A673 (cell line): ENCODE results near the gene IGFBP3. TPM values are rescaled to one million over a fixed set of nuclear protein-coding genes. Genes with fewer than 3 reads are reported as not detected.

Source experiments
- BruUV-seq: library from RNA; stranded (reverse); fragments of 400-500 nt; replicated peaks from 2 replicates; lab custom pipeline; 2021; lab: Mats Ljungman, UMichigan
- CTCF ChIA-PET: fragments of 300-600 bp; sonication (Branson Sonifier 250); formaldehyde crosslinking; loops from one replicate; lab custom pipeline; 2022; ENCODE audit warnings: antibody characterized with exemption; lab: Charles Lee
- POLR2A ChIA-PET: fragments of 300-600 bp; sonication (Branson Sonifier 250); formaldehyde crosslinking; loops from one replicate; lab custom pipeline; 2022; ENCODE audit warnings: antibody characterized with exemption; ENCODE audit not compliant: low non-redundant PET; lab: Charles Lee
- DNase-seq: peaks from one replicate; pipeline ENCODE4 v3.0.0-alpha.2; 2015; ENCODE audit warnings: low spot score
- H3K27ac ChIP-seq: fragments of 200-600 bp; sonication (generic); 2 replicates; pipeline ENCODE4 v1.5.1; 2016; ENCODE audit warnings: mixed run types, low read depth, mild to moderate bottlenecking, mixed read lengths, antibody characterized with exemption, low read length; ENCODE audit not compliant: poor library complexity, severe bottlenecking
- H3K27me3 ChIP-seq: fragments of 200-600 bp; sonication (generic); replicated peaks from 2 replicates; pipeline ENCODE4 v1.6.1; 2017; ENCODE audit warnings: mixed run types, low read depth, mild to moderate bottlenecking, mixed read lengths, antibody characterized with exemption, low read length; ENCODE audit not compliant: insufficient read depth, poor library complexity
- H3K36me3 ChIP-seq: fragments of 200-600 bp; sonication (generic); 2 replicates; pipeline ENCODE4 v1.6.1; 2016; ENCODE audit warnings: mixed run types, mild to moderate bottlenecking, mixed read lengths, antibody characterized with exemption, low read length; ENCODE audit not compliant: insufficient read depth, poor library complexity, severe bottlenecking
- H3K4me1 ChIP-seq: fragments of 200-600 bp; sonication (generic); 2 replicates; pipeline ENCODE4 v1.6.1; 2017; ENCODE audit warnings: mixed run types, mild to moderate bottlenecking, mixed read lengths, antibody characterized with exemption, low read length; ENCODE audit not compliant: insufficient read depth, poor library complexity, severe bottlenecking
- H3K4me3 ChIP-seq: fragments of 200-600 bp; sonication (generic); 2 replicates; pipeline ENCODE4 v1.5.1; 2016; ENCODE audit warnings: low read depth, mixed run types, mild to moderate bottlenecking, mixed read lengths, low read length; ENCODE audit not compliant: poor library complexity, severe bottlenecking
- H3K9me3 ChIP-seq: fragments of 200-600 bp; sonication (generic); 2 replicates; pipeline ENCODE4 v1.6.1; 2016; ENCODE audit warnings: mixed run types, low read depth, mild to moderate bottlenecking, mixed read lengths, antibody characterized with exemption, low read length; ENCODE audit not compliant: poor library complexity, severe bottlenecking
- EZH2 ChIP-seq: fragments of 200-600 bp; sonication (generic); IDR thresholded peaks from 2 replicates; pipeline ENCODE4 v1.6.1; 2017; ENCODE audit warnings: borderline replicate concordance, low read depth, mild to moderate bottlenecking, mixed read lengths, antibody characterized with exemption, low read length; ENCODE audit not compliant: poor library complexity, severe bottlenecking
- intact Hi-C: fragments of 100-400 bp; cut with micrococcal nuclease; formaldehyde crosslinking; loops from one replicate; pipeline ENCODE4 v1.10.0; 2022; ENCODE audit not compliant: unreplicated experiment
- total RNA-seq: library from RNA; stranded (reverse); gene quantifications from 2 replicates; pipeline ENCODE4 v1.2.3, GENCODE V29; 2021
- TF ChIP-seq, protein P1 (sequence below): fragments of 300-800, 200-600 bp; sonication (generic); conservative IDR thresholded peaks from 2 replicates; pipeline ENCODE4 v1.5.1; 2017; ENCODE audit warnings: low read depth, mild to moderate bottlenecking, antibody characterized with exemption, low read length, moderate library complexity, mixed read lengths

IGFBP3 gene
- total RNA-seq, 1 experiment from 2014 or later, result 1.1 TPM

DNA sequence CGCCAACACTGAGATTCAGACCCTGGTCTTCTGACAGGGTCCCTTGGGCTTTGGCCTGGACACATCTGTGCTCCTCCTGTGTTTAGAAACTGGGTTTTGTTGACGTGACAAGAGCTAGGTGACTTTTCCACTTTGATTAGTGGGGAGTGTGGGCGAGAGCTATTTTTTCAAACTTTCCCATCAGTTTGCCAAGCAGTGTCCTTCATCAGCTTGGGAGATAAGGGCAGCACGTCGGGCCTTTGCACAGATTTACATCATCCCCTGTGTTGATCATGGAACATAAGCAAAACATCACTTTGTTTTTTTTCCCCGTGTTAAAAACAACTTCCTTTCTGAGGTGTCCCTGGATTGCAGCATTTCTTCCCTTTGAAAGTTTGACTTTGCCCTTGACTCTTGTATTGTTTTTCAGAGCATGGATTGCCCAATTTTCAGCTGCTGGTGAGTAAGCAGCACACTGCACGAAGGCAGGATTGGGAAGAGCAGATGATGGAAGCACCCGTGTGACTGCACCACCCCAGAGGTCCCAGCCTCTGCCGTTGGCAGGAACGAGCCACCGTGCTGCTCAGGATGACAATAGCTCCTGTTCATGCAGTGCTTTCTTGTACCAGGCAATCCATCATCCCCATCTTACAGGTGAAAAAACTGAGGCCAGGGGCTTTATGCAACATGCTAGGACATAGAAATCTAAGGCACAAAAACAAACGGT is 39.2 kb downstream of the IGFBP3 start:
- no peak for DNase-seq
- H3K27ac ChIP-seq, result no peak overlapping the region
- intact Hi-C loops, result no loop called here
- no peaks in the 10 kb centered on the region for H3K36me3 ChIP-seq
- ChIA-PET CTCF (no interaction called here), POLR2A (no interaction called here)
- no peak overlapping the region for H3K4me3 ChIP-seq
- no peaks in the 10 kb centered on the region for H3K4me1 ChIP-seq
- TF ChIP-seq, protein P1, sequence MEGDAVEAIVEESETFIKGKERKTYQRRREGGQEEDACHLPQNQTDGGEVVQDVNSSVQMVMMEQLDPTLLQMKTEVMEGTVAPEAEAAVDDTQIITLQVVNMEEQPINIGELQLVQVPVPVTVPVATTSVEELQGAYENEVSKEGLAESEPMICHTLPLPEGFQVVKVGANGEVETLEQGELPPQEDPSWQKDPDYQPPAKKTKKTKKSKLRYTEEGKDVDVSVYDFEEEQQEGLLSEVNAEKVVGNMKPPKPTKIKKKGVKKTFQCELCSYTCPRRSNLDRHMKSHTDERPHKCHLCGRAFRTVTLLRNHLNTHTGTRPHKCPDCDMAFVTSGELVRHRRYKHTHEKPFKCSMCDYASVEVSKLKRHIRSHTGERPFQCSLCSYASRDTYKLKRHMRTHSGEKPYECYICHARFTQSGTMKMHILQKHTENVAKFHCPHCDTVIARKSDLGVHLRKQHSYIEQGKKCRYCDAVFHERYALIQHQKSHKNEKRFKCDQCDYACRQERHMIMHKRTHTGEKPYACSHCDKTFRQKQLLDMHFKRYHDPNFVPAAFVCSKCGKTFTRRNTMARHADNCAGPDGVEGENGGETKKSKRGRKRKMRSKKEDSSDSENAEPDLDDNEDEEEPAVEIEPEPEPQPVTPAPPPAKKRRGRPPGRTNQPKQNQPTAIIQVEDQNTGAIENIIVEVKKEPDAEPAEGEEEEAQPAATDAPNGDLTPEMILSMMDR, result no peak
- TF ChIP-seq EZH2, result no peak
- BruUV-seq, result no TSS peak
- peaks cover 35% of the 10 kb centered on the region for H3K27me3 ChIP-seq
- H3K9me3 ChIP-seq, result no peaks in the 10 kb centered on the region

DNA sequence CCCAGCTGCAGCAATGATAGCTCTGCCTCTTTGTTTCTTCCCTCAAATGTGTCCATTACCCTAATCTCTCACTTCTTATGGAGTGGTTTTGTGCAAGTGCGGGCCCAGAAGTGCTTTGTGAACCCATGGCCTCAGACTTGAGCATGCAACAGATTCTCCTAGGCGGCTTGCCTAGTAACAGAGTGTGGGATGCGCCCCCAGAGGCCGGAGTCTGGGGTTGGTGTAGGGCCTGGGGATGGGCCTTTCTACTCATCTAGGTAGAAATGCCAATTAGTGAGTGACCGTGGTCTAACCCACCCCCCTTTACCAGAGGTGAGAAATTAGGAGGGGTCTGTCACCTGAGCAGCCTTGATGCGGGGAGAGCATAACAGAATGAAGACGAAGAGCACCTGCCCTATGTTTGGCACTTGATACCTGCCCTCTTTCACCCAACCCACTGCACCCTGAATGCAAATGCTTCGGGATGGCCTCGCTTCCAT is 39.8 kb downstream of the IGFBP3 start:
- no TSS peak for BruUV-seq
- intact Hi-C loops, result no loop called here
- DNase-seq, result no peak

DNA sequence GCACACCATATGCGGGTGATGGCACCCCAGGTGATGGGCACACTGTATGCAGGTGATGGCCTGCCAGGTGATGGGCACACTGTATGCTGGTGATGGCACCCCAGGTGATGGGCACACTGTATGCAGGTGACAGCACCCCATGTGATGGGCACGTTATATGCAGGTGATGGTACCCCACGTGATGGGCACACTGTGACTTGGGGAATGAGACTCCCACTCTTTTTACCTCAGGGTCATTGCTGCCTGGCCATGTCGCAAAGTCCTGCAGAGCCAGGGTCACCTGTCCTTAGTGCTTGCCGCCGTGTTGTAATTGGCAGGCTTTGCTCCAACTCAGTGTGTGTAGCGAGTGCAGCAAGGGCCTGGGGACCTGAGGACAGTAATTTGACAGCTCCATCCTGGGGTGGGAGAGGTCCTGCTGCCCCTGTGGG is 40.6 kb downstream of the IGFBP3 start:
- POLR2A ChIA-PET, result no interaction called here
- no peak overlapping the region for H3K27ac ChIP-seq
- TF ChIP-seq, protein P1, result no peak
- TF ChIP-seq EZH2, result no peak
- no TSS peak for BruUV-seq
- no peaks in the 10 kb centered on the region for H3K9me3 ChIP-seq
- peaks cover 22% of the 10 kb centered on the region for H3K27me3 ChIP-seq
- CTCF ChIA-PET, result no interaction called here
- intact Hi-C loops, result no loop called here
- no peak for DNase-seq
- H3K36me3 ChIP-seq, result no peaks in the 10 kb centered on the region
- H3K4me1 ChIP-seq, result no peaks in the 10 kb centered on the region
- no peak overlapping the region for H3K4me3 ChIP-seq

More for the DNA sequence above, 39.8 kb downstream of the IGFBP3 start:
- H3K27ac ChIP-seq, result no peak overlapping the region
- no peaks in the 10 kb centered on the region for H3K4me1 ChIP-seq
- H3K27me3 ChIP-seq, result peaks cover 29% of the 10 kb centered on the region
- H3K36me3 ChIP-seq, result no peaks in the 10 kb centered on the region
- no peaks in the 10 kb centered on the region for H3K9me3 ChIP-seq
- H3K4me3 ChIP-seq, result no peak overlapping the region
- ChIA-PET CTCF (no interaction called here), POLR2A (no interaction called here)
- no peak for TF ChIP-seq EZH2
- TF ChIP-seq, protein P1, result no peak
